Heart left ventricle (tissue), 13 donors: Measurements from ENCODE around the gene CSMD2.

Experiments used
- CTCF ChIP-seq, 12 donors: fragments of 200-600 bp; sonication (generic) in 4 of 12; IDR thresholded peaks; one replicate each; pipeline versions ENCODE4 v1.5.0 to v1.8.0; 2018 to 2022; ENCODE audit warnings: antibody characterized with exemption in 12 of 12, mild to moderate bottlenecking in 5 of 12
- POLR2A ChIP-seq, 2 donors: fragments of 450-650 bp; IDR thresholded peaks; one replicate each; pipeline ENCODE4 v1.6.1; 2017; ENCODE audit warnings: antibody characterized with exemption in 2 of 2, mild to moderate bottlenecking in 2 of 2, moderate library complexity in 2 of 2
- donor health status: ischemic (EF 13 %, LVEDD 7.1; RV severe dilation, severe dysfunction).
- donor health status: DM: no; HTN: yes; CAD: no.
- donor health status: DM: no; HTN: no; CAD: no.
- donor health status: ischemic (EF 25% LVEDD 6.9; RV normal size, moderate dysfunction).
- donor health status: ischemic (EF 25% LVEDD 5.7; RV mildly dilated, moderate dysfunction).
- donor health status: ischemic (EF 35%, LVEDD 5.7; RV mildly dilated, moderate dysfunction).
- donor health status: nonischemic (EF 11% LVEDD 7.7; RV severe dilation, severe dysfunction).
- donor health status: DM: yes; HTN: yes; CAD: no.
- donor health status: PGD.
- donor health status: ischemic (EF 29% LVEDD 5.4; RV normal size, mild dysfunction).
- donor health status: nonischemic (EF 23%, LVEDD 6.1; RV moderate dilation, normal function).

DNA sequence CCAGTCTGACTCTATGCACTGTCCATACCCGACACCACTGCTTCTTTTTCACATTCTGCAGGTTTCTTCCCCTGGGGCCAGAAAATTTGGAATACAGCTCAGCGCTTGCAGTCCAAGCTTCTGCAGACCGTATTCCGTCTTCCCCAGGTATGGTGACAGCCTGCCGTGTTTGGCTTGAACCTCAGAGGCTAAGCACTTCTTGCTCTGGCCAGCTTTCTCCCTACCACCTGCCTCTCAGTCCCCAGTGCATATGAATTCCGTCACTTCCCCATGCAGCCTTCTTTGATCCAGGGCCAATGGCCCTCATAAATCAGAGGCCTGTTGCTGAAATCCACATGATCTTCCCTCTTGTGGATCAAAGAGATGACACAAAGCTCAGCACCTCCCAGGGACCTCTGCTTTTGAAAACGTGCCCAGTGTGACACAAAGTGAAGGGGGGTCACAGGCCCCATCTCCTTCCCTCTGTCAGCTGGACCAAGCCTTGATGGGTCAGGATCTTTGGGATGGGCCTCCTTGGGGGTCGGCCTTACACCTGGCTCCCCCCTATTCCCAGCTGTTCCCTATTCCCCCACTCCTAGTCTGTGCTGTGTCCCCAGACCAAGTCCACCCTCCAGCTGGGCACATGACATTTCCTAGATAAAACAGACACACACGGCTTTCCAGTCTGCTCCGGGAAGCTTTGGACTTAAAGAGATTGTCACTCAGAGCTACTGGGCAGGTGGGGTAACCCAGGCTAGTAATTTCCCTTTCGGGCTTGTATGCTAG, 234.5 kb downstream of the CSMD2 start:
- no peak for TF ChIP-seq CTCF (IDR thresholded peaks at IDR 0.05)
- TF ChIP-seq POLR2A (IDR thresholded peaks at IDR 0.05): no peak
